ENCODE measurements around the gene DAPK1.

- TF ChIP-seq RAD21 (IDR thresholded peaks at IDR 0.05; ENCODE audit: low read depth) = no peak
- TF ChIP-seq EP300 (IDR thresholded peaks at IDR 0.05; ENCODE audit: borderline replicate concordance) = no peak
- no peak for TF ChIP-seq YY1 (IDR thresholded peaks at IDR 0.05; ENCODE audit: low read depth)
- no peak for TF ChIP-seq TCF12 (IDR thresholded peaks at IDR 0.05; ENCODE audit: low read depth)
Observed at GRCh38 chr9:87469793-87470465, 27.7 kb upstream of the DAPK1 start.

All from Ishikawa (cell line).